HepG2 (cell line): ENCODE results near the gene ACBD3. TPM values are rescaled to one million over a fixed set of nuclear protein-coding genes. Genes with fewer than 3 reads are reported as not detected.

Experiments used
- BRF2 ChIP-seq: sonication (generic); formaldehyde crosslinking; IDR thresholded peaks from 2 replicates; pipeline ENCODE4 v1.8.1; 2022; ENCODE audit warnings: mild to moderate bottlenecking, missing genetic modification reagents
- GFI1 ChIP-seq: sonication (generic); formaldehyde crosslinking; IDR thresholded peaks from 2 replicates; pipeline ENCODE4 v1.5.0; 2020; ENCODE audit warnings: missing genetic modification reagents, mild to moderate bottlenecking, borderline replicate concordance
- KAT7 ChIP-seq: IDR thresholded peaks from 2 replicates; pipeline ENCODE4 v1.6.1; 2018; ENCODE audit warnings: borderline replicate concordance, missing compliant biosample characterization
- LCORL ChIP-seq, 2 experiments: fragments of 450-650 bp in 1 of 2; sonication (generic) in 1 of 2; formaldehyde crosslinking in 1 of 2; IDR thresholded peaks; 2 replicates each; pipeline versions ENCODE4 v1.5.0 to v1.6.1; 2017 to 2020; ENCODE audit warnings: antibody characterized with exemption in 1 of 2, missing genetic modification reagents in 1 of 2
- MED1 ChIP-seq: sonication (generic); formaldehyde crosslinking; IDR thresholded peaks from 2 replicates; pipeline ENCODE4 v1.4.0; 2020; ENCODE audit warnings: missing genetic modification reagents
- MTA1 ChIP-seq: sonication (generic); formaldehyde crosslinking; IDR thresholded peaks from 2 replicates; pipeline ENCODE4 v1.4.0; 2020; ENCODE audit warnings: missing genetic modification reagents, mild to moderate bottlenecking, borderline replicate concordance
- POLR2A ChIP-seq, 2 experiments: IDR thresholded peaks; 2 replicates each; pipeline ENCODE4 v1.6.1; 2011; ENCODE audit warnings: low read depth in 2 of 2, low read length in 2 of 2, mild to moderate bottlenecking in 1 of 2, moderate library complexity in 1 of 2; ENCODE audit not compliant: insufficient read depth in 1 of 2
- POLR2G ChIP-seq: fragments of 200-400 bp; formaldehyde crosslinking; IDR thresholded peaks from 2 replicates; pipeline ENCODE4 v1.6.1; 2018; ENCODE audit warnings: mild to moderate bottlenecking, low read depth, low read length, moderate library complexity
- RBFOX2 ChIP-seq: fragments of 200-400 bp; formaldehyde crosslinking; IDR thresholded peaks from 2 replicates; pipeline ENCODE4 v1.6.1; 2017; ENCODE audit warnings: low read depth, mild to moderate bottlenecking, low read length
- SKIL ChIP-seq: sonication (generic); formaldehyde crosslinking; IDR thresholded peaks from 2 replicates; pipeline ENCODE4 v1.8.0; 2022; ENCODE audit warnings: missing genetic modification reagents, mild to moderate bottlenecking, moderate library complexity, borderline replicate concordance
- TFAP4 ChIP-seq: sonication (generic); IDR thresholded peaks from 2 replicates; pipeline ENCODE4 v1.6.1; 2016; ENCODE audit warnings: low read depth, borderline replicate concordance
- ZNF331 ChIP-seq: sonication (generic); formaldehyde crosslinking; IDR thresholded peaks from 2 replicates; pipeline ENCODE4 v1.4.0; 2020; ENCODE audit warnings: missing genetic modification reagents
- ZNF460 ChIP-seq: sonication (generic); formaldehyde crosslinking; IDR thresholded peaks from 2 replicates; pipeline ENCODE4 v1.5.1; 2020; ENCODE audit warnings: missing genetic modification reagents, mild to moderate bottlenecking, borderline replicate concordance
- ZNF543 ChIP-seq: sonication (generic); formaldehyde crosslinking; IDR thresholded peaks from 2 replicates; pipeline ENCODE4 v1.4.0; 2020; ENCODE audit warnings: mild to moderate bottlenecking, missing genetic modification reagents
- ZSCAN12 ChIP-seq: sonication (generic); formaldehyde crosslinking; IDR thresholded peaks from 2 replicates; pipeline ENCODE4 v1.9.0; 2021; ENCODE audit warnings: mild to moderate bottlenecking, missing genetic modification reagents
- polyA plus RNA-seq, 8 experiments: library from polyadenylated mRNA; depleted of rRNA in 3 of 8; stranded (reverse) in 7 of 8; unstranded in 1 of 8; fragments of >200 nt; fragmentation: Illumina TruSeq in 4 of 8; extraction: Trizol in 4 of 8; gene quantifications; 2 replicates each; pipeline versions ENCODE4 v1.2.1 to v1.2.3, GENCODE V29; 2011 to 2016; ENCODE audit warnings: low read depth in 4 of 8, missing spikeins in 1 of 8, mixed read lengths in 1 of 8; ENCODE audit not compliant: insufficient read depth in 1 of 8
- total RNA-seq, 5 experiments: library from RNA; depleted of rRNA; stranded (reverse); fragments of >200 nt; fragmentation: Illumina TruSeq; extraction: Trizol; gene quantifications; 2 replicates each; pipeline ENCODE4 v1.2.3, GENCODE V29; 2016; ENCODE audit warnings: low read depth in 1 of 5
- TF ChIP-seq, protein P1 (sequence below): IDR thresholded peaks from 2 replicates; pipeline ENCODE4 v1.4.0; 2020; ENCODE audit warnings: mild to moderate bottlenecking, missing genetic modification reagents
- TF ChIP-seq, protein P2 (sequence below): sonication (generic); formaldehyde crosslinking; IDR thresholded peaks from 2 replicates; pipeline ENCODE4 v1.4.0; 2020; ENCODE audit warnings: mild to moderate bottlenecking, missing genetic modification reagents

The ACBD3 gene
- total and polyA plus RNA-seq, 2 of the 13 experiments (the other 11 are each of a cell fraction or from before 2014, with no cell fraction given) = 24.3 to 39.3 TPM

DNA sequence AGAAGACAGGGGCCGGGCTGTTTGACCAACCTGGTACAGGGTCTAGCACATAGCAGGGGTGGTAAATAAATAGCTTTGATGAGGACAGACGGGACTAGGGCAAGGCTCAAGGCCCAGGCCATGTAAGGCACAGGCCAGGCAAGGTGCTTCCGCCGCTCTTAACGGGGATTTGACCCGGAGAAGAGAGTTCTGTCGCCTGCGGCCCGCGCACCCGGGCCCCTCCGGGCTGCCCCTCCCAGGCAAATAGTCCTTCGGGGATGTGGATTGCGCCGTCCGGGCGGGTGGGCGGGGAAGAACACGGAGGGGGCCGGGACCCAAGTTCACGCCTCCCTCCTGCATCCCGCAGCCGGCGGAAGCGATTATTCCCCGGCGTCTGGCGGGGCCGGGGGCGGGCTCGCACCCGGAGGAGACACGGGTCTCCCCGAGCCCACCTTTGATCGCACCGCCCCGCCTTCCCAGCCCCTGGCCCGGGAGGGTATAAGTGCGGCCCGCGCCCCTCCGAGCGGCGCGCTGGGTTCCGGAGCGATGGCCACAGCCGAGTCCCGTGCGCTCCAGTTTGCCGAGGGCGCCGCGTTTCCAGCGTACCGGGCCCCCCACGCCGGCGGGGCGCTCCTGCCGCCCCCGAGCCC is 36.7 kb upstream of the ACBD3 start, which contains the start of gene MIXL1 (continued):
- TF ChIP-seq MED1 (CRISPR knock-in tag) = peak; percentile 78
- peak; percentile 61 to 74 for TF ChIP-seq POLR2A (IDR thresholded peaks at IDR 0.05; ENCODE audit: insufficient read depth in 1 of 2, low read depth in 2 of 2, low read length in 2 of 2)
- 0 out of 2 replicates have a peak, but pooled peaks have one; percentile 47 for TF ChIP-seq ZSCAN12 (CRISPR knock-in tag)
- peak; percentile 40; the same call in 1 of the 2 replicates for TF ChIP-seq POLR2G
- no peak for TF ChIP-seq TFAP4
- TF ChIP-seq GFI1 (CRISPR knock-in tag) = no peak
- TF ChIP-seq RBFOX2 = peak; percentile 71
- peak; percentile 72; the same call in 1 of the 2 replicates for TF ChIP-seq MTA1
- 0 out of 2 replicates have a peak, but pooled peaks have one; percentile 26 for TF ChIP-seq ZNF543 (CRISPR knock-in tag)
- TF ChIP-seq, protein P1, sequence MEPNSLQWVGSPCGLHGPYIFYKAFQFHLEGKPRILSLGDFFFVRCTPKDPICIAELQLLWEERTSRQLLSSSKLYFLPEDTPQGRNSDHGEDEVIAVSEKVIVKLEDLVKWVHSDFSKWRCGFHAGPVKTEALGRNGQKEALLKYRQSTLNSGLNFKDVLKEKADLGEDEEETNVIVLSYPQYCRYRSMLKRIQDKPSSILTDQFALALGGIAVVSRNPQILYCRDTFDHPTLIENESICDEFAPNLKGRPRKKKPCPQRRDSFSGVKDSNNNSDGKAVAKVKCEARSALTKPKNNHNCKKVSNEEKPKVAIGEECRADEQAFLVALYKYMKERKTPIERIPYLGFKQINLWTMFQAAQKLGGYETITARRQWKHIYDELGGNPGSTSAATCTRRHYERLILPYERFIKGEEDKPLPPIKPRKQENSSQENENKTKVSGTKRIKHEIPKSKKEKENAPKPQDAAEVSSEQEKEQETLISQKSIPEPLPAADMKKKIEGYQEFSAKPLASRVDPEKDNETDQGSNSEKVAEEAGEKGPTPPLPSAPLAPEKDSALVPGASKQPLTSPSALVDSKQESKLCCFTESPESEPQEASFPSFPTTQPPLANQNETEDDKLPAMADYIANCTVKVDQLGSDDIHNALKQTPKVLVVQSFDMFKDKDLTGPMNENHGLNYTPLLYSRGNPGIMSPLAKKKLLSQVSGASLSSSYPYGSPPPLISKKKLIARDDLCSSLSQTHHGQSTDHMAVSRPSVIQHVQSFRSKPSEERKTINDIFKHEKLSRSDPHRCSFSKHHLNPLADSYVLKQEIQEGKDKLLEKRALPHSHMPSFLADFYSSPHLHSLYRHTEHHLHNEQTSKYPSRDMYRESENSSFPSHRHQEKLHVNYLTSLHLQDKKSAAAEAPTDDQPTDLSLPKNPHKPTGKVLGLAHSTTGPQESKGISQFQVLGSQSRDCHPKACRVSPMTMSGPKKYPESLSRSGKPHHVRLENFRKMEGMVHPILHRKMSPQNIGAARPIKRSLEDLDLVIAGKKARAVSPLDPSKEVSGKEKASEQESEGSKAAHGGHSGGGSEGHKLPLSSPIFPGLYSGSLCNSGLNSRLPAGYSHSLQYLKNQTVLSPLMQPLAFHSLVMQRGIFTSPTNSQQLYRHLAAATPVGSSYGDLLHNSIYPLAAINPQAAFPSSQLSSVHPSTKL = peak; percentile 77; the same call in 1 of the 2 replicates
- peak; percentile 60 for TF ChIP-seq ZNF331 (CRISPR knock-in tag)
- TF ChIP-seq BRF2 = no peak
- peak; percentile 89 for TF ChIP-seq SKIL (CRISPR knock-in tag)
- TF ChIP-seq, protein P2, sequence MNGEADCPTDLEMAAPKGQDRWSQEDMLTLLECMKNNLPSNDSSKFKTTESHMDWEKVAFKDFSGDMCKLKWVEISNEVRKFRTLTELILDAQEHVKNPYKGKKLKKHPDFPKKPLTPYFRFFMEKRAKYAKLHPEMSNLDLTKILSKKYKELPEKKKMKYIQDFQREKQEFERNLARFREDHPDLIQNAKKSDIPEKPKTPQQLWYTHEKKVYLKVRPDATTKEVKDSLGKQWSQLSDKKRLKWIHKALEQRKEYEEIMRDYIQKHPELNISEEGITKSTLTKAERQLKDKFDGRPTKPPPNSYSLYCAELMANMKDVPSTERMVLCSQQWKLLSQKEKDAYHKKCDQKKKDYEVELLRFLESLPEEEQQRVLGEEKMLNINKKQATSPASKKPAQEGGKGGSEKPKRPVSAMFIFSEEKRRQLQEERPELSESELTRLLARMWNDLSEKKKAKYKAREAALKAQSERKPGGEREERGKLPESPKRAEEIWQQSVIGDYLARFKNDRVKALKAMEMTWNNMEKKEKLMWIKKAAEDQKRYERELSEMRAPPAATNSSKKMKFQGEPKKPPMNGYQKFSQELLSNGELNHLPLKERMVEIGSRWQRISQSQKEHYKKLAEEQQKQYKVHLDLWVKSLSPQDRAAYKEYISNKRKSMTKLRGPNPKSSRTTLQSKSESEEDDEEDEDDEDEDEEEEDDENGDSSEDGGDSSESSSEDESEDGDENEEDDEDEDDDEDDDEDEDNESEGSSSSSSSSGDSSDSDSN (CRISPR knock-in tag) = peak; percentile 81
- TF ChIP-seq KAT7 = 0 out of 2 replicates have a peak, but pooled peaks have one; percentile 69
- no peak; the same call in 1 of the 2 replicates for TF ChIP-seq ZNF460
- no peak for TF ChIP-seq LCORL (IDR thresholded peaks at IDR 0.05)
- TF ChIP-seq LCORL (CRISPR knock-in tag; IDR thresholded peaks at IDR 0.05) = peak; percentile 95
